ENCODE results near the gene CRY1.
"Not testable (repeated sequence)": the region's sequence is repeated elsewhere in the genome, so short reads cannot be mapped to it uniquely, and the experiment has no call there.

CRY1 gene

GRCh38 chr12:107111314-107111713 is 18.0 kb upstream of the CRY1 start:
- no peaks in the 10 kb centered on the region for H3K9me3 ChIP-seq (replicated peaks in 1 of 2; ENCODE audit: control insufficient read depth in 2 of 2, insufficient read depth in 1 of 2, low read depth in 1 of 2, low read length in 2 of 2)
- no peak overlapping the region for H2BK12ac ChIP-seq (ENCODE audit: low read length)
- H3K4me1 ChIP-seq (ENCODE audit: control insufficient read depth in 2 of 2, insufficient read depth in 1 of 2, low read depth in 1 of 2, low read length in 2 of 2), result peaks cover 0 to 10% of the 10 kb centered on the region in 2 donors
- H3K27me3 ChIP-seq (ENCODE audit: control insufficient read depth in 3 of 3, insufficient read depth in 3 of 3, low read depth in 1 of 3, low read length in 3 of 3), result peaks cover 0 to 21% (median 0%) of the 10 kb centered on the region in 3 experiments
- H2AK5ac ChIP-seq (ENCODE audit: low read depth, low read length), result no peak overlapping the region
- H3K79me1 ChIP-seq (ENCODE audit: low read depth, low read length), result no peaks in the 10 kb centered on the region
- no peak overlapping the region for H2AFZ ChIP-seq (ENCODE audit: low read length)
- H2BK15ac ChIP-seq (ENCODE audit: low read length), result no peak overlapping the region
- no peak overlapping the region for H3K4me3 ChIP-seq (ENCODE audit: low read length in 2 of 2)
- H3K14ac ChIP-seq (ENCODE audit: low read length), result no peak overlapping the region
- H3K4me2 ChIP-seq (ENCODE audit: insufficient read depth, low read length, poor library complexity, severe bottlenecking), result no peak overlapping the region
- no peak overlapping the region for H2BK120ac ChIP-seq (ENCODE audit: low read depth, low read length)
- H3K36me3 ChIP-seq (replicated peaks in 1 of 2; ENCODE audit: control insufficient read depth in 2 of 2, insufficient read depth in 2 of 2, low read length in 2 of 2), result no peaks in the 10 kb centered on the region
- H3K23ac ChIP-seq (ENCODE audit: low read depth, low read length, poor library complexity), result no peak overlapping the region
- no peak overlapping the region for H3K4ac ChIP-seq (ENCODE audit: low read length)
- H4K91ac ChIP-seq (ENCODE audit: low read depth, low read length, poor library complexity), result no peak overlapping the region
- H3K9ac ChIP-seq (ENCODE audit: low read depth, low read length, poor library complexity), result no peak overlapping the region
- no peak overlapping the region for H2BK5ac ChIP-seq (ENCODE audit: low read length)
- H3K27ac ChIP-seq (replicated peaks; ENCODE audit: low read length), result no peak overlapping the region
- H3K18ac ChIP-seq (ENCODE audit: low read length), result no peak overlapping the region
- no peak overlapping the region for H4K8ac ChIP-seq (ENCODE audit: low read depth, low read length)
- no peak for DNase-seq (ENCODE audit: low spot score)

GRCh38 chr12:107109726-107110719 is 16.7 kb upstream of the CRY1 start:
- no peaks in the 10 kb centered on the region for H3K36me3 ChIP-seq (replicated peaks in 1 of 2; ENCODE audit: control insufficient read depth in 2 of 2, insufficient read depth in 2 of 2, low read length in 2 of 2)
- no peak overlapping the region for H3K4me3 ChIP-seq (ENCODE audit: low read length in 2 of 2)
- H3K27ac ChIP-seq (replicated peaks; ENCODE audit: low read length), result no peak overlapping the region
- H4K8ac ChIP-seq (ENCODE audit: low read depth, low read length), result no peak overlapping the region
- H2BK15ac ChIP-seq (ENCODE audit: low read length), result no peak overlapping the region
- no peak overlapping the region for H3K9ac ChIP-seq (ENCODE audit: low read depth, low read length, poor library complexity)
- H3K79me1 ChIP-seq (ENCODE audit: low read depth, low read length), result no peaks in the 10 kb centered on the region
- WGBS, 2 donors (ENCODE audit: extremely low coverage in 2 of 2, insufficient read length in 2 of 2, insufficient replicate concordance in 1 of 2), result no CpG with 5 or more reads among the region's 12 CpGs
- no peak overlapping the region for H2AK5ac ChIP-seq (ENCODE audit: low read depth, low read length)
- peak overlapping the region; percentile 40 for H2AFZ ChIP-seq (ENCODE audit: low read length)
- no peak overlapping the region for H4K91ac ChIP-seq (ENCODE audit: low read depth, low read length, poor library complexity)
- no peak overlapping the region for H2BK5ac ChIP-seq (ENCODE audit: low read length)
- no peak overlapping the region for H3K14ac ChIP-seq (ENCODE audit: low read length)
- H3K9me3 ChIP-seq (replicated peaks in 1 of 2; ENCODE audit: control insufficient read depth in 2 of 2, insufficient read depth in 1 of 2, low read depth in 1 of 2, low read length in 2 of 2), result no peaks in the 10 kb centered on the region
- no peak overlapping the region for H3K4ac ChIP-seq (ENCODE audit: low read length)
- H2BK120ac ChIP-seq (ENCODE audit: low read depth, low read length), result no peak overlapping the region
- no peak overlapping the region for H3K23ac ChIP-seq (ENCODE audit: low read depth, low read length, poor library complexity)
- peaks cover 0 to 12% of the 10 kb centered on the region in 2 donors for H3K4me1 ChIP-seq (ENCODE audit: control insufficient read depth in 2 of 2, insufficient read depth in 1 of 2, low read depth in 1 of 2, low read length in 2 of 2)
- H3K4me2 ChIP-seq (ENCODE audit: insufficient read depth, low read length, poor library complexity, severe bottlenecking), result no peak overlapping the region
- H3K27me3 ChIP-seq (ENCODE audit: control insufficient read depth in 3 of 3, insufficient read depth in 3 of 3, low read depth in 1 of 3, low read length in 3 of 3), result peaks cover 0 to 9% (median 0%) of the 10 kb centered on the region in 3 experiments
- no peak overlapping the region for H3K18ac ChIP-seq (ENCODE audit: low read length)
- H2BK12ac ChIP-seq (ENCODE audit: low read length), result no peak overlapping the region
- no peak for DNase-seq (ENCODE audit: low spot score)

- no peak overlapping the region for H4K8ac ChIP-seq (ENCODE audit: low read depth, low read length)
- H2BK5ac ChIP-seq (ENCODE audit: low read length), result no peak overlapping the region
- no peaks in the 10 kb centered on the region for H3K36me3 ChIP-seq (replicated peaks in 1 of 2; ENCODE audit: control insufficient read depth in 2 of 2, insufficient read depth in 2 of 2, low read length in 2 of 2)
- WGBS, 2 donors (ENCODE audit: extremely low coverage in 2 of 2, insufficient read length in 2 of 2, insufficient replicate concordance in 1 of 2), result no CpG with 5 or more reads among the region's 8 CpGs
- peaks cover 0 to 5% (median 0%) of the 10 kb centered on the region in 3 experiments for H3K27me3 ChIP-seq (ENCODE audit: control insufficient read depth in 3 of 3, insufficient read depth in 3 of 3, low read depth in 1 of 3, low read length in 3 of 3)
- no peak overlapping the region for H2BK12ac ChIP-seq (ENCODE audit: low read length)
- no peak overlapping the region for H2BK15ac ChIP-seq (ENCODE audit: low read length)
- no peak overlapping the region for H3K27ac ChIP-seq (replicated peaks; ENCODE audit: low read length)
- no peak overlapping the region for H2AFZ ChIP-seq (ENCODE audit: low read length)
- peaks cover 0 to 12% of the 10 kb centered on the region in 2 donors for H3K4me1 ChIP-seq (ENCODE audit: control insufficient read depth in 2 of 2, insufficient read depth in 1 of 2, low read depth in 1 of 2, low read length in 2 of 2)
- H3K4me2 ChIP-seq (ENCODE audit: insufficient read depth, low read length, poor library complexity, severe bottlenecking), result no peak overlapping the region
- no peak overlapping the region for H3K23ac ChIP-seq (ENCODE audit: low read depth, low read length, poor library complexity)
- H3K79me1 ChIP-seq (ENCODE audit: low read depth, low read length), result no peaks in the 10 kb centered on the region
- no peak overlapping the region for H3K14ac ChIP-seq (ENCODE audit: low read length)
- H3K18ac ChIP-seq (ENCODE audit: low read length), result no peak overlapping the region
- no peak overlapping the region for H4K91ac ChIP-seq (ENCODE audit: low read depth, low read length, poor library complexity)
- no peak for DNase-seq (ENCODE audit: low spot score)
- H3K4me3 ChIP-seq (ENCODE audit: low read length in 2 of 2), result no peak overlapping the region
- H2AK5ac ChIP-seq (ENCODE audit: low read depth, low read length), result no peak overlapping the region
- no peak overlapping the region for H3K9ac ChIP-seq (ENCODE audit: low read depth, low read length, poor library complexity)
- H3K9me3 ChIP-seq (replicated peaks in 1 of 2; ENCODE audit: control insufficient read depth in 2 of 2, insufficient read depth in 1 of 2, low read depth in 1 of 2, low read length in 2 of 2), result no peaks in the 10 kb centered on the region
- H3K4ac ChIP-seq (ENCODE audit: low read length), result no peak overlapping the region
- no peak overlapping the region for H2BK120ac ChIP-seq (ENCODE audit: low read depth, low read length)
Measured at GRCh38 chr12:107108995-107109508, 15.7 kb upstream of the CRY1 start.

GRCh38 chr12:107108366-107108765 is 15.0 kb upstream of the CRY1 start:
- H4K91ac ChIP-seq (ENCODE audit: low read depth, low read length, poor library complexity); H2BK5ac ChIP-seq (ENCODE audit: low read length); H2BK15ac ChIP-seq (ENCODE audit: low read length); H2AK5ac ChIP-seq (ENCODE audit: low read depth, low read length); H4K8ac ChIP-seq (ENCODE audit: low read depth, low read length); H3K36me3 ChIP-seq (replicated peaks in 1 of 2; ENCODE audit: control insufficient read depth in 2 of 2, insufficient read depth in 2 of 2, low read length in 2 of 2); H3K4me3 ChIP-seq (ENCODE audit: low read length in 2 of 2); H3K4me2 ChIP-seq (ENCODE audit: insufficient read depth, low read length, poor library complexity, severe bottlenecking); H3K18ac ChIP-seq (ENCODE audit: low read length); H2AFZ ChIP-seq (ENCODE audit: low read length); H3K9me3 ChIP-seq (replicated peaks in 1 of 2; ENCODE audit: control insufficient read depth in 2 of 2, insufficient read depth in 1 of 2, low read depth in 1 of 2, low read length in 2 of 2); H2BK12ac ChIP-seq (ENCODE audit: low read length); H3K14ac ChIP-seq (ENCODE audit: low read length); H3K27me3 ChIP-seq (ENCODE audit: control insufficient read depth in 3 of 3, insufficient read depth in 3 of 3, low read depth in 1 of 3, low read length in 3 of 3); DNase-seq (ENCODE audit: low spot score); H3K79me1 ChIP-seq (ENCODE audit: low read depth, low read length); H3K23ac ChIP-seq (ENCODE audit: low read depth, low read length, poor library complexity); H2BK120ac ChIP-seq (ENCODE audit: low read depth, low read length); H3K9ac ChIP-seq (ENCODE audit: low read depth, low read length, poor library complexity); H3K4ac ChIP-seq (ENCODE audit: low read length); H3K27ac ChIP-seq (replicated peaks; ENCODE audit: low read length): not testable (repeated sequence)
- peaks cover 0 to 12% of the 10 kb centered on the region in 2 donors for H3K4me1 ChIP-seq (ENCODE audit: control insufficient read depth in 2 of 2, insufficient read depth in 1 of 2, low read depth in 1 of 2, low read length in 2 of 2)
- WGBS, 2 donors (ENCODE audit: extremely low coverage in 2 of 2, insufficient read length in 2 of 2, insufficient replicate concordance in 1 of 2), result no CpG with 5 or more reads among the region's 1 CpG

Measured in neuronal stem cell (in vitro differentiated cells).